ENCODE measurements around the gene TRIM38.
"Not testable (repeated sequence)": the region's sequence is repeated elsewhere in the genome, so short reads cannot be mapped to it uniquely, and the experiment has no call there.

The TRIM38 gene

GRCh38 chr6:25999225-25999624 lies 36.6 kb downstream of the TRIM38 start:
- not testable (repeated sequence) for ATAC-seq; H3K27ac Mint-ChIP-seq; H3K4me3 Mint-ChIP-seq; H3K9me3 Mint-ChIP-seq; H3K36me3 Mint-ChIP-seq; DNase-seq (ENCODE audit: low spot score in 2 of 2); H3K4me1 Mint-ChIP-seq

- DNase-seq (ENCODE audit: low spot score in 2 of 2) (no peak), ATAC-seq (no peak)
- H3K4me1 Mint-ChIP-seq, result no peaks in the 10 kb centered on the region
- no peak overlapping the region for H3K4me3 Mint-ChIP-seq
- peaks cover 4% of the 10 kb centered on the region for H3K36me3 Mint-ChIP-seq
- peak overlapping the region; percentile 29 for H3K27ac Mint-ChIP-seq
- no peaks in the 10 kb centered on the region for H3K9me3 Mint-ChIP-seq
Observed at GRCh38 chr6:26000366-26001144, 38.0 kb downstream of the TRIM38 start.

- Mint-ChIP-seq H3K4me1 (no peaks in the 10 kb centered on the region), H3K4me3 (no peak overlapping the region), H3K9me3 (no peaks in the 10 kb centered on the region), H3K27ac (no peak overlapping the region), H3K36me3 (peaks cover 4% of the 10 kb centered on the region)
- DNase-seq (ENCODE audit: low spot score in 2 of 2), result peak in 1 of 2 donors; percentile 15
- no peak for ATAC-seq
Observed at GRCh38 chr6:26003102-26003694, 40.6 kb downstream of the TRIM38 start.

GRCh38 chr6:26006086-26006939 lies 43.7 kb downstream of the TRIM38 start:
- DNase-seq (ENCODE audit: low spot score in 2 of 2) (no peak), ATAC-seq (no peak)
- Mint-ChIP-seq H3K4me1 (no peaks in the 10 kb centered on the region), H3K27ac (peak overlapping the region; percentile 20), H3K4me3 (no peak overlapping the region), H3K36me3 (no peaks in the 10 kb centered on the region), H3K9me3 (no peaks in the 10 kb centered on the region)

DNA sequence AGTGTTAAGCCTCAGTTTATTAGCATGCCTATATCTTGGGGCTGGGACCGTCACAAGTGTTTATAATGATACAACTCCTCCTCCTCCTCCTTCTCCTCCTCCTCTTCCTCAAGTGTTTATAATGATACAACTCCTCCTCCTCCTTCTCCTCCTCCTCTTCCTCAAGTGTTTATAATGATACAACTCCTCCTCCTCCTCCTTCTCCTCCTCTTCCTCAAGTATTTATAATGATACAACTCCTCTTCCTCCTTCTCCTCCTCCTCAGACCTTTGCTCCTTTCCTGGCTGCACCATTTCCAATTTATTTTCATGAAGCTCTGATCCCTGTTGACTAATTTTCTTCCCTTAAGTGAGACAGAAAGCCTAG lies 44.3 kb downstream of the TRIM38 start:
- not testable (repeated sequence) for H3K4me1 Mint-ChIP-seq; H3K4me3 Mint-ChIP-seq; ATAC-seq; DNase-seq (ENCODE audit: low spot score in 2 of 2); H3K9me3 Mint-ChIP-seq; H3K36me3 Mint-ChIP-seq
- H3K27ac Mint-ChIP-seq, result peak overlapping the region; percentile 20

DNA sequence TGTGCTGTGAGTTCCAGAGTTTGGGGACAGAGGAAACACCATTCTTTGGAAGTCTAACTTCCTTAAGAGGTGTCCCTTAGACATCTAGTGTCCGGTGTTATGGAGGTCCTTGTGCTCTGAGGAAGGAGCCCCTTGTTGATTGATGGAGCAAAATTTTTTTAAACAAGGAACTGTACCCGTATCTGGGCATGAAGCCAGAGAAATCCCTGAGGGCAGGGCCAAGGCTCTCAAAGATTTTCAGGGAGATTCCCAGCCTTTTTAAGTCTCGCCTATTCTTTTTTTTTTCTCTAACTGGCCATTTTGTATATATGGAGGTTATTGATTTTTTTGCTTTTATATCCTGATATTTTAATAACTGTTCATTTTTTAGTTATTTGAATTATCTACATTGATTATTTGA lies 45.9 kb downstream of the TRIM38 start:
- no peaks in the 10 kb centered on the region for H3K36me3 Mint-ChIP-seq
- H3K27ac Mint-ChIP-seq, result no peak overlapping the region
- no peak for ATAC-seq
- no peaks in the 10 kb centered on the region for H3K9me3 Mint-ChIP-seq
- no peak overlapping the region for H3K4me3 Mint-ChIP-seq
- no peak for DNase-seq (ENCODE audit: low spot score in 2 of 2)
- no peaks in the 10 kb centered on the region for H3K4me1 Mint-ChIP-seq

DNA sequence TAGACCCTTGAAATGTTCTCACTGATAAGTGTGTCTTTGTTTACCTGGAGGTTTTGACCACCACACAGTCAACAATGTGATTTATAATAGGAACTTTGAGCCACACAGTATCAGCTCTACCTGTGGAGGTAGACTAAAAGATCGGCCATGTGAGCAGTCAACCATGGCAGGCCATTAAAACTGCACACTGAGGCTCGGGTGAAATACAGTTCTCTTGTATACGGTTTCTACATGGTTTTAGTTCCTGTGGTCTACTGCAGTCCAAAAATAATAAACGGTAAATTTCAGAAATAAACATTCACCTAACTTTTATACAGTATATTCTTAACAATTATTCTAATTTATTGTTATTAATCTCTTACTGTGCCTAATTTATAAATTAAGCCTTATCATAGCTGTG lies 47.2 kb downstream of the TRIM38 start:
- H3K4me1 Mint-ChIP-seq, result no peaks in the 10 kb centered on the region
- H3K36me3 Mint-ChIP-seq, result no peaks in the 10 kb centered on the region
- H3K4me3 Mint-ChIP-seq, result no peak overlapping the region
- ATAC-seq, result no peak
- DNase-seq (ENCODE audit: low spot score in 2 of 2), result no peak
- H3K27ac Mint-ChIP-seq, result no peak overlapping the region
- H3K9me3 Mint-ChIP-seq, result no peaks in the 10 kb centered on the region

DNA sequence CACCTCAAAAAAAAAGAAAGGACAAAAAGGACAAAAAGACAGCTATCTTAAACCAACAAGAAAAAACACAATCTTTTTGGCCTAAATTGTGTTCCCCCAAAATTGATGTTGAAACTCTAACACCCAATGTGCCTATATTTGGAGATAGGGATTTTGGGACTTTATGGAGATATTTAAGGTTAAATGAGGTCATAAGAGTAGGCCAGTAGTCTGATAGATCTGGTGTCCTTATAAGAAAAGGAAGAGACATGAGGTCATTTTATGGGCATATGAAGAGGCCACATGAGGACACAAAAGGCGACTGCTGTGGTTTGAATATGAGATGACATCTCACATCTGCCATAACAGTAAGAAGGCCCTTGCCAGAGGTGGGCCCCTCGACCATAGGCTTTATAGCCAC lies 49.5 kb downstream of the TRIM38 start:
- DNase-seq (ENCODE audit: low spot score in 2 of 2) (no peak), ATAC-seq (peak; percentile 61)
- no peaks in the 10 kb centered on the region for H3K36me3 Mint-ChIP-seq
- H3K4me3 Mint-ChIP-seq, result no peak overlapping the region
- H3K4me1 Mint-ChIP-seq, result peaks cover 1% of the 10 kb centered on the region
- no peaks in the 10 kb centered on the region for H3K9me3 Mint-ChIP-seq
- no peak overlapping the region for H3K27ac Mint-ChIP-seq

GRCh38 chr6:26014386-26014785 lies 51.8 kb downstream of the TRIM38 start:
- H3K36me3 Mint-ChIP-seq; H3K4me3 Mint-ChIP-seq; DNase-seq (ENCODE audit: low spot score in 2 of 2); ATAC-seq; H3K9me3 Mint-ChIP-seq; H3K27ac Mint-ChIP-seq: not testable (repeated sequence)
- peaks cover 11% of the 10 kb centered on the region for H3K4me1 Mint-ChIP-seq

- Mint-ChIP-seq H3K36me3 (peaks cover 19% of the 10 kb centered on the region), H3K27ac (no peak overlapping the region), H3K4me3 (peak overlapping the region; percentile 65), H3K4me1 (peaks cover 17% of the 10 kb centered on the region), H3K9me3 (no peaks in the 10 kb centered on the region)
- no peak for DNase-seq (ENCODE audit: low spot score in 2 of 2)
- ATAC-seq, result no peak
Observed at GRCh38 chr6:26016245-26016962, 53.8 kb downstream of the TRIM38 start.

GRCh38 chr6:26016963-26017631 lies 54.5 kb downstream of the TRIM38 start:
- no peak for ATAC-seq
- peaks cover 26% of the 10 kb centered on the region for H3K36me3 Mint-ChIP-seq
- DNase-seq (ENCODE audit: low spot score in 2 of 2), result no peak
- H3K4me1 Mint-ChIP-seq, result peaks cover 24% of the 10 kb centered on the region
- no peaks in the 10 kb centered on the region for H3K9me3 Mint-ChIP-seq
- peak overlapping the region; percentile 65 for H3K4me3 Mint-ChIP-seq
- peak overlapping the region; percentile 34 for H3K27ac Mint-ChIP-seq

DNA sequence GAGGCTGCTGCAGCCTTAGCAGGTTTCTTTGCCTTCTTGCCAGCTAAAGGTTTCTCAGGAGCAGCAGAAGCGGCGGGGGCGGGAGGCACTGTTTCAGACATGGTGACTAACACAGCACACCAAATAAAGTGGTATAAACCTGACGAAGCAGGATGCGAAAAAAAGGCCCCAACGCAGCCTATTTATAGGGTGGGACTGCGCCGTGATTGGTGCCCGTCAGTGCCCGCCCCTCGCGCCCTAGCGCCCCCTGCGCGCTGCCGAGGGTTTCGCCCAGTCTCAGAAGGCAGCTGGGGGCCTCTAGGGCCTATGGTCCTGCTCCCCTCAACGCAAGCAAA lies 55.0 kb downstream of the TRIM38 start:
- peak overlapping the region; percentile 65 for H3K4me3 Mint-ChIP-seq
- H3K4me1 Mint-ChIP-seq, result peaks cover 26% of the 10 kb centered on the region
- peak overlapping the region; percentile 34 for H3K27ac Mint-ChIP-seq
- peak; percentile 62 for ATAC-seq
- peaks cover 26% of the 10 kb centered on the region for H3K36me3 Mint-ChIP-seq
- no peaks in the 10 kb centered on the region for H3K9me3 Mint-ChIP-seq
- peak; percentile 54 to 81 for DNase-seq (ENCODE audit: low spot score in 2 of 2)

GRCh38 chr6:26019261-26019830 lies 56.7 kb downstream of the TRIM38 start:
- peaks cover 26% of the 10 kb centered on the region for H3K36me3 Mint-ChIP-seq
- ATAC-seq (no peak), DNase-seq (ENCODE audit: low spot score in 2 of 2) (no peak)
- peaks cover 26% of the 10 kb centered on the region for H3K4me1 Mint-ChIP-seq
- peak overlapping the region; percentile 100 for H3K27ac Mint-ChIP-seq
- H3K9me3 Mint-ChIP-seq, result no peaks in the 10 kb centered on the region
- H3K4me3 Mint-ChIP-seq, result peak overlapping the region; percentile 96

GRCh38 chr6:26019967-26020328 lies 57.3 kb downstream of the TRIM38 start:
- H3K9me3 Mint-ChIP-seq, result no peaks in the 10 kb centered on the region
- DNase-seq (ENCODE audit: low spot score in 2 of 2) (no peak), ATAC-seq (no peak)
- peak overlapping the region; percentile 100 for H3K27ac Mint-ChIP-seq
- H3K4me1 Mint-ChIP-seq, result peaks cover 26% of the 10 kb centered on the region
- peaks cover 26% of the 10 kb centered on the region for H3K36me3 Mint-ChIP-seq
- peak overlapping the region; percentile 96 for H3K4me3 Mint-ChIP-seq

All from stimulated activated effector memory CD8-positive, alpha-beta T cell treated with anti-CD3 and anti-CD28 coated beads, Interleukin-12 subunit alpha, Interleukin-12 subunit beta, amount 100 ng/mL, for 72 hours (primary cell).